ENCODE data around the gene SH3GL1. TPM values are rescaled to one million over a fixed set of nuclear protein-coding genes. Genes with fewer than 3 reads are reported as not detected.

Gene SH3GL1
- total RNA-seq, 1 donor from 2014 or later: 56.8 TPM

DNA sequence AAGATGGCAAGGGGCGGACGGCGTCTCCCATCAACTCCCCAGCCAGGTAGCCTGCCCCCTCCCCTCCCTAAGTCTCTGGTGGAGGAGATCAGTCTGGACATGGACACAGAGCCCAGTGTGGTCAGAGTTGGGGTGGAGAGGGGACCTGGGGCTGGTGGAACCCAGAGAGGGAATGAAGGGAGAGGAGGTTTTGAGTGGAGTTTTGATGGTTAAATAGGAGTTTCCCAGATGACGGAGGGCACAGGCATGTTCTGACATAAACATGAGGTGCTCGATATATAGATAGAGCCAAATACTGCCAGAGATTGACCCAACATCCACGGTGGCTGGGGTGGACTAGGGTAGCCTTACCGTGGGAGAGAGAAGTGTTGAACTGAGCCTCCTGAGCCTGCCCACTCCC lies 81.9 kb downstream of the SH3GL1 start:
- H3K27ac Mint-ChIP-seq: no peak overlapping the region
- peaks cover 24% of the 10 kb centered on the region for H3K9me3 Mint-ChIP-seq
- no peak for DNase-seq
- no peak overlapping the region for H3K4me3 Mint-ChIP-seq
- intact Hi-C loops (cut with micrococcal nuclease): no loop called here
- H3K36me3 Mint-ChIP-seq (ENCODE audit: low read depth): peaks cover 33% of the 10 kb centered on the region
- no peaks in the 10 kb centered on the region for H3K4me1 Mint-ChIP-seq
- no peaks in the 10 kb centered on the region for H3K27me3 Mint-ChIP-seq

DNA sequence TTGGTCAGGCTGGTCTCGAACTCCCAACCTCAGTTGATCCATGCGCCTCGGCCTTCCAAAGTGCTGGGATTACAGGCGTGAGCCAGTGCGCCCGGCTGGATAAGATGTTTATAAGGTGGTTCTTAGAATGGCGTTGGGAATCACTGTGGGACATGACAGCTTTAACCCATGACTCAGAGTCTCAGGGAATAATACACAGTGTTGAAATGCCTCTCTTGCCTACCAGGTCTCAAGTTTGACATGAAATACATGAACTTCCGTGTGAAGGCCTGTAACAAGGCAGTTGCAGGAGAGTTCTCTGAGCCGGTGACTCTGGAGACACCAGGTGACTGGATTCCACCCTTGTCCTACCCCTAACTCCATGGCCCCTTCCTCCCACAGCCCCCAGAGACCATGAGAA lies 83.4 kb downstream of the SH3GL1 start:
- H3K27me3 Mint-ChIP-seq: no peaks in the 10 kb centered on the region
- no peaks in the 10 kb centered on the region for H3K4me1 Mint-ChIP-seq
- intact Hi-C loops (cut with micrococcal nuclease): no loop called here
- H3K27ac Mint-ChIP-seq: no peak overlapping the region
- peaks cover 34% of the 10 kb centered on the region for H3K36me3 Mint-ChIP-seq (ENCODE audit: low read depth)
- H3K9me3 Mint-ChIP-seq: peaks cover 24% of the 10 kb centered on the region
- DNase-seq: no peak
- no peak overlapping the region for H3K4me3 Mint-ChIP-seq

DNA sequence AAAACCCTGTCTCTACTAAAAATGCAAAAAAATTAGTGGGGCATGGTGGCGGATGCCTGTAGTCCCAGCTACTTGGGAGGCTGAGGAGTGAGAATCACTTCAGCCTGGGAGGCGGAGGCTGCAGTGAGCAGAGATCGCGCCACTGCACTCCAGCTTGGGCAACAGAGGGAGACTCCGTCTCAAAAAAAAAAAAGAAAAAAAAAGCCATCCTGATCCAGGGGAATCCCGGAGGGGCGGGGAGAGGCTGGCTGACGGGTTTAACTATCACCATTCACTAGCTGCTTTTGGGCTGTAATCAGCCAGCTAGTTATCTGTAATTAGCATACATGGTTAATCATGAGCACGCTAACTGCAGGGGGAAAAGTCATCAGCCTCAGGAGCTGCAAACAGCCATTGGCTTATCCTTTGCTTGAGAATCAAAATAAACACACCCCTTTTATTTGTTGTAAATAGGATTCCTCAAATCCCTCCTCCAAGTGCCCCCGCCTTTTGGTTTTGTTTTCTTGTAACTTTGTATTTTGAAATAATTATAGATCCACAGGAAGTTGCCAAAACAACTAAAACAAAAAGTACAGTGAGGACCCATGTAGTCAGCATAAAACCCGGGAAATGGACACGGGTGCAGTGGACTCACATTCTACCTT lies 86.4 kb downstream of the SH3GL1 start:
- DNase-seq: no peak
- Mint-ChIP-seq H3K4me3 (no peak overlapping the region), H3K27me3 (no peaks in the 10 kb centered on the region), H3K9me3 (peaks cover 4% of the 10 kb centered on the region), H3K4me1 (no peaks in the 10 kb centered on the region), H3K36me3 (ENCODE audit: low read depth) (peaks cover 34% of the 10 kb centered on the region), H3K27ac (no peak overlapping the region)
- intact Hi-C loops (cut with micrococcal nuclease): no loop called here

Other genes starting within 250 kb of the SH3GL1 start
- gene CREB3L3, start 246.9 kb downstream of the SH3GL1 start, total RNA-seq: 0.12 TPM in 1 of 2 replicates, not detected in the other
- 39.8 and 48.0 TPM in 2 replicates for gene SIRT6, start 218.0 kb downstream of the SH3GL1 start, total RNA-seq
- gene ANKRD24, start 217.9 kb downstream of the SH3GL1 start, total RNA-seq: 0.50 and 0.72 TPM in 2 replicates
- 44.0 and 45.0 TPM in 2 replicates for gene EBI3, start 171.0 kb downstream of the SH3GL1 start, total RNA-seq
- gene YJU2, start 153.5 kb downstream of the SH3GL1 start, total RNA-seq: 35.5 and 38.2 TPM in 2 replicates
- gene SHD, start 121.3 kb downstream of the SH3GL1 start, total RNA-seq: not detected in 2 replicates
- gene TMIGD2, start 98.2 kb downstream of the SH3GL1 start, total RNA-seq: 13.3 and 14.0 TPM in 2 replicates
- 44.2 and 44.3 TPM in 2 replicates for gene FSD1, start 95.9 kb downstream of the SH3GL1 start, total RNA-seq
- 14.2 and 16.8 TPM in 2 replicates for gene STAP2, start 61.7 kb downstream of the SH3GL1 start, total RNA-seq
- gene MPND, start 57.0 kb downstream of the SH3GL1 start, total RNA-seq: 20.6 and 21.0 TPM in 2 replicates
- 99.4 and 103 TPM in 2 replicates for gene CHAF1A, start 2.1 kb upstream of the SH3GL1 start, total RNA-seq
- 41.2 and 47.2 TPM in 2 replicates for gene UBXN6, start 57.2 kb upstream of the SH3GL1 start, total RNA-seq
- 66.0 and 72.7 TPM in 2 replicates for gene HDGFL2, start 71.8 kb upstream of the SH3GL1 start, total RNA-seq
- not detected in 2 replicates for gene PLIN4, start 117.9 kb upstream of the SH3GL1 start, total RNA-seq
- gene PLIN5, start 134.7 kb upstream of the SH3GL1 start, total RNA-seq: not detected in 2 replicates
- gene LRG1, start 139.5 kb upstream of the SH3GL1 start, total RNA-seq: 0.24 and 0.40 TPM in 2 replicates
- 0.40 TPM in 1 of 2 replicates, not detected in the other for gene SEMA6B, start 159.1 kb upstream of the SH3GL1 start, total RNA-seq
- gene TNFAIP8L1, start 239.0 kb upstream of the SH3GL1 start, total RNA-seq: 12.5 and 13.5 TPM in 2 replicates

All from activated CD4-positive, alpha-beta T cell treated with anti-CD3 and anti-CD28 coated beads, Interleukin-2, amount 10 ng/mL, durations not matched to agents 24 days and 14 days (primary cell).